ENCODE results near the gene C19orf25.

DNA sequence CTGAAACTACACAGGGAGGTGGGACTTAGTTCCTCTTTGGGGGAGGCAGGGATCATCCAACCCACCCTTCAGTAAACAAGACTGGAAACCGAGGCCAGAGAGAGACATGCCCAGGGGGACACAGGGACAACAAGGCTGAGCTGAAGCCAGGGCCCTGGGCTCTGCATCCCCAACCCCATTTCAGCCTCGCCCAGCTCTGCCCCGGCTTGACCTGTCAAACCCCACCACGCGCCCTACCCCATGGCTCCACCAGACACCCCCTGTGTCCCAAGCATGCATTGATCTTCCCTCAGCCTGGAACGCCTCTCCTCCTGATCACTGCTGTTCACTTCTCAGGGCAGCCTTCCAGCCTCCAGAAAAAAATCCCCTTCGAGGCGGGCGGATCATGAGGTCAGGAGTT, 31.1 kb downstream of the C19orf25 start:
- TF ChIP-seq, protein P1, sequence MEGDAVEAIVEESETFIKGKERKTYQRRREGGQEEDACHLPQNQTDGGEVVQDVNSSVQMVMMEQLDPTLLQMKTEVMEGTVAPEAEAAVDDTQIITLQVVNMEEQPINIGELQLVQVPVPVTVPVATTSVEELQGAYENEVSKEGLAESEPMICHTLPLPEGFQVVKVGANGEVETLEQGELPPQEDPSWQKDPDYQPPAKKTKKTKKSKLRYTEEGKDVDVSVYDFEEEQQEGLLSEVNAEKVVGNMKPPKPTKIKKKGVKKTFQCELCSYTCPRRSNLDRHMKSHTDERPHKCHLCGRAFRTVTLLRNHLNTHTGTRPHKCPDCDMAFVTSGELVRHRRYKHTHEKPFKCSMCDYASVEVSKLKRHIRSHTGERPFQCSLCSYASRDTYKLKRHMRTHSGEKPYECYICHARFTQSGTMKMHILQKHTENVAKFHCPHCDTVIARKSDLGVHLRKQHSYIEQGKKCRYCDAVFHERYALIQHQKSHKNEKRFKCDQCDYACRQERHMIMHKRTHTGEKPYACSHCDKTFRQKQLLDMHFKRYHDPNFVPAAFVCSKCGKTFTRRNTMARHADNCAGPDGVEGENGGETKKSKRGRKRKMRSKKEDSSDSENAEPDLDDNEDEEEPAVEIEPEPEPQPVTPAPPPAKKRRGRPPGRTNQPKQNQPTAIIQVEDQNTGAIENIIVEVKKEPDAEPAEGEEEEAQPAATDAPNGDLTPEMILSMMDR (IDR thresholded peaks at IDR 0.05), result no peak
- no peak for TF ChIP-seq POLR2A (IDR thresholded peaks at IDR 0.05)
